ENCODE measurements around the gene GSTA1.
A peak's percentile ranks its signal among the peaks of the same experiment; 100 is the strongest.
"Not testable (repeated sequence)": the region's sequence is repeated elsewhere in the genome, so short reads cannot be mapped to it uniquely, and the experiment has no call there.

Gene GSTA1

DNA sequence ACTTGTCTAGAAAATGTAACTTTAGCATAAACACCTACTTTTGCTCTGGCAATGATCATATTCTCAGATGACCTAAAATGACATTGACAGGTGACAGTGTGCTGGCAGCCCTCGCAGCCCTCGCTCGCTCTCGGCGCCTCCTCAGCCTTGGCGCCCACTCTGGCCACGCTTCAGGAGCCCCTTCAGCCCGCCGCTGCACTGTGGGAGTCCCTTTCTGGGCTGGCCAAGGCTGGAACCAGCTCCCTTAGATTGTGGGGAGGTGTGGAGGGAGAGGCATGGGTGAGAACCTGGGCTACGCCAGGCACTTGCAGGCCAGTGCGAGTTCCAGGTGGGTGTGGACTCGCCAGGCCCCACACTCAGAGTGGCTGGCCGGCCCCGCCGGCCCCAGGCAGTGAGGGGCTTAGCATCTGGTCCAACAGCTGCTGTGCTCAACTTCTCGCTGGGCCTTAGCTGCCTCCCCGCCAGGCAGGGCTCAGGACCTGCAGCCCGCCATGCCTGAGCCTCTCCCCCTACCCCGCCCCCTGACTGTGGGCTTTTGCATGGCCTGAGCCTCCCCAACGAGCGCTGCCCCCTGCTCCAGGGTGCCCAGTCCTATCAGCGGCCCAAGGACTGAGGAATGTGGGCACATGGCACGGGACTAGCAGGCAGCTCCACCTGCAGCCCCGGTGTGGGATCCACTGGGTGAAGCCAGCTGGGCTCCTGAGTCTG, 17.2 kb downstream of the GSTA1 start:
- H3K36me3 ChIP-seq (replicated peaks) = no peaks in the 10 kb centered on the region
- in situ Hi-C loops (cut with HindIII; ENCODE audit: low pct_ligation_motif_present, low sequenced_read_pairs) = no loop called here
- TF ChIP-seq, protein P1, sequence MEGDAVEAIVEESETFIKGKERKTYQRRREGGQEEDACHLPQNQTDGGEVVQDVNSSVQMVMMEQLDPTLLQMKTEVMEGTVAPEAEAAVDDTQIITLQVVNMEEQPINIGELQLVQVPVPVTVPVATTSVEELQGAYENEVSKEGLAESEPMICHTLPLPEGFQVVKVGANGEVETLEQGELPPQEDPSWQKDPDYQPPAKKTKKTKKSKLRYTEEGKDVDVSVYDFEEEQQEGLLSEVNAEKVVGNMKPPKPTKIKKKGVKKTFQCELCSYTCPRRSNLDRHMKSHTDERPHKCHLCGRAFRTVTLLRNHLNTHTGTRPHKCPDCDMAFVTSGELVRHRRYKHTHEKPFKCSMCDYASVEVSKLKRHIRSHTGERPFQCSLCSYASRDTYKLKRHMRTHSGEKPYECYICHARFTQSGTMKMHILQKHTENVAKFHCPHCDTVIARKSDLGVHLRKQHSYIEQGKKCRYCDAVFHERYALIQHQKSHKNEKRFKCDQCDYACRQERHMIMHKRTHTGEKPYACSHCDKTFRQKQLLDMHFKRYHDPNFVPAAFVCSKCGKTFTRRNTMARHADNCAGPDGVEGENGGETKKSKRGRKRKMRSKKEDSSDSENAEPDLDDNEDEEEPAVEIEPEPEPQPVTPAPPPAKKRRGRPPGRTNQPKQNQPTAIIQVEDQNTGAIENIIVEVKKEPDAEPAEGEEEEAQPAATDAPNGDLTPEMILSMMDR (IDR thresholded peaks at IDR 0.05; ENCODE audit: low read depth, low read length, missing control alignments) = no peak

DNA sequence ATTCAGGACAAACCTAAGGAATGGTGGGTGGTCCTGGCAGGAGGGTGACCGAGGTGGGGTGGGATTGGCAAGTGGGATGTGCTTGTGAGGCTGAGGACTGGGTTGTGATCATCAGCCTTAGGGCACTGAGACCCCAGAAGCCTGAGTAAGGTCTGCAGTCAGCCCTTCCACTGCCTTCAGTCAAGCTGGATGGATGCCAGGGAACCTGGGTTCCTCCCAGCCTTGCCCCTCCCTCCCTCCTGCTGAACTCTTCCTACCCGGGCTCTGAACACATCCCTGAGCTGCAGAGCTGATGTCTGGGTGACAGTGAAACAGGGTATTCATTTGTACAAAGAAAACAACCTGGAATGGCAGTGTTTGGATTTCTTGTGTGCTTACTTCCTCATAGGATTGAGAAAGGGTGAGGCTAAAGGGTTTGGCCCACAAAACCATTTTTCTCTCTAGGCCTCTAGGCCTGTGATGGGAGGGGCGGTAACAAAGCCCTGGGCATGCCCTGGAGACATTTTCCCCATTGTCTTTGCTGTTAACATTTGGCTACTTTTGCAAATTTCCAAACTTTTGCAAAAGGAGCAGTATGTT, 20.8 kb downstream of the GSTA1 start:
- H3K27ac ChIP-seq; H3K36me3 ChIP-seq (replicated peaks); DNase-seq; in situ Hi-C loops (cut with HindIII; ENCODE audit: low pct_ligation_motif_present, low sequenced_read_pairs); H3K4me3 ChIP-seq (ENCODE audit: low read depth, low read length); H3K27me3 ChIP-seq (replicated peaks): not testable (repeated sequence)

More for the DNA sequence above, 17.2 kb downstream of the GSTA1 start:
- H3K27me3 ChIP-seq (replicated peaks) = no peaks in the 10 kb centered on the region
- no peak overlapping the region for H3K27ac ChIP-seq
- no peak for DNase-seq
- H3K4me3 ChIP-seq (ENCODE audit: low read depth, low read length) = no peak overlapping the region

DNA sequence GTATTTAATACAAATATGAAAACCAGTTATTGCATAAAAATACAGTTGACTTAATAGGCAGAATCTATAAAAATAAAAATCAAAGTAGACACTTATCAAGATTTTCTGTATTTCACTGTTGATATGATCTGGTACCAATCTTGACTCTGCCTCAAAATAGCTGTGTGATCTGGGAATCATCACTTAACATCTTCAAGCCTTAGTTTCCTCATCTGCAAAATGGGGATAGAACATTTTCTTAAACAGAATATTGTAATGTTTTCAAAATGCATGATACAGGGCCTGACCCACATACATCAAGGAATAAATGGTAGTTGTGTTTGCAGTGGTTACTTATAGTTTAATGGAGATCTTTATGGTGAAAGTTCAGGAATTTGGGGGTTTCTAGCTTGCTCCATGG, 21.4 kb downstream of the GSTA1 start:
- H3K4me3 ChIP-seq (ENCODE audit: low read depth, low read length); H3K36me3 ChIP-seq (replicated peaks); in situ Hi-C loops (cut with HindIII; ENCODE audit: low pct_ligation_motif_present, low sequenced_read_pairs): not testable (repeated sequence)

DNA sequence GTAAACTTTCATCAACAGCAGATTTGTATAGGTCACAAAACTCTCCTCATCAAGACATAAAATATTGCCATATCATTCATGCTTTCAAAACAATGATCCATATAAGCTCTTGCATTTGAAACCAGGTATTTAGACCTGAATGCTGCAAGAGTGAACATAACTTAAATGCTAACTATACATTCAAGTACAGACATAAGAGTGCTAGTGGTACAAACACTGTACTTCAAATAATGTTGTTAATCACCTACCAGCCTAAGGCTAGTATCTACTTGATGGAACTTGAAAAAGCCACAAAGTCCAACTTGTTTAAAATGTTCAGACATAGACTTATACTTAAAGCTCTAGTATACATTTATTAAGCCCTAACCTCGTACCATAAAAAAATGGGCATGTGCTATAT, 24.4 kb downstream of the GSTA1 start:
- no peaks in the 10 kb centered on the region for H3K36me3 ChIP-seq (replicated peaks)
- H3K27me3 ChIP-seq (replicated peaks) = no peaks in the 10 kb centered on the region
- H3K27ac ChIP-seq = no peak overlapping the region
- H3K4me3 ChIP-seq (ENCODE audit: low read depth, low read length) = no peak overlapping the region
- no peak for DNase-seq
- TF ChIP-seq, protein P1 (IDR thresholded peaks at IDR 0.05; ENCODE audit: low read depth, low read length, missing control alignments) = no peak
- in situ Hi-C loops (cut with HindIII; ENCODE audit: low pct_ligation_motif_present, low sequenced_read_pairs) = no loop called here

More for the DNA sequence above, 21.4 kb downstream of the GSTA1 start:
- DNase-seq; H3K27me3 ChIP-seq (replicated peaks); H3K27ac ChIP-seq: not testable (repeated sequence)

DNA sequence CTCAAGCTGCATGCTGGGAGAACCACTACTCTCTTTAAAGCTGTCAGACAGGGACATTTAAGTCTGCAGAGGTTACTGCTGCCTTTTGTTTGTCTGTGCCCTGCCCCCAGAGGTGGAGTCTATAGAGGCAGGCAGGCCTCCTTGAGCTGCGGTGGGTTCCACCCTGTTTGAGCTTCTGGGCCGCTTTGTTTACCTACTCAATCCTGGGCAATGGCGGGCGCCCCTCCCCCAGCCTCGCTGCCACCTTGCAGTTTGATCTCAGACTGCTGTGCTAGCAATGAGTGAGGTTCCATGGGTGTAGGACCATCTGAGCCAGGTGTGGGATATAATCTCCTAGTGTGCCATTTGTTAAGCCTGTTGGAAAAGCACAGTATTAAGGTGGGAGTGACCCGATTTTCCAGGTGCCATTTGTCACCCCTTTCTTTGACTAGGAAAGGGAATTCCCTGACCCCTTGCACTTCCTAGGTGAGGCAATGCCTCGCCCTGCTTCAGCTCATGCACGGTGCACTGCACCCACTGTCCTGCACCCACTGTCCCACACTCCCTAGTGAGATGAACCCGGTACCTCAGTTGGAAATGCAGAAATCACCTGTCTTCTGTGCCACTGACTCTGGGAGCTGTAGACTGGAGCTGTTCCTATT, 26.8 kb downstream of the GSTA1 start:
- H3K36me3 ChIP-seq (replicated peaks); H3K4me3 ChIP-seq (ENCODE audit: low read depth, low read length); H3K27me3 ChIP-seq (replicated peaks); in situ Hi-C loops (cut with HindIII; ENCODE audit: low pct_ligation_motif_present, low sequenced_read_pairs); H3K27ac ChIP-seq; DNase-seq: not testable (repeated sequence)

DNA sequence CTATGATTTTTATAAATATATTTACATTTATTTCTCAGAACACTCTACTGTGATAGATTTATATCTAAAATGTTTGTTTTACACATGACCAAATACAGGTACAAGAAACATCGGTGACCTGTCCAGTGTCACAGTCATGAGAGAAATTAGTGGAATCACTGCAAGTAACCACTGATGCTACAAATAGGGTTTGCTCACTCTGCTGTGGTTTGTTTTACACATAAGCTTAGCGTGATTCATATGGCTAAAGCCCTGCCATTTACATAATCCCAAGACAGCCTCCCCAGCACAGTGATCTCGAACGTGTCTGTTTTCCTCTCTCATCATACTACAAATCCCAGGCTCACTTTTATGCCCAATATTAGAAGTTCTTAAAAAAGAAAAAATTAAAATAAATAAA, 34.2 kb downstream of the GSTA1 start:
- H3K36me3 ChIP-seq (replicated peaks); H3K27me3 ChIP-seq (replicated peaks); in situ Hi-C loops (cut with HindIII; ENCODE audit: low pct_ligation_motif_present, low sequenced_read_pairs); H3K4me3 ChIP-seq (ENCODE audit: low read depth, low read length); H3K27ac ChIP-seq: not testable (repeated sequence)
- DNase-seq = peak; percentile 10

DNA sequence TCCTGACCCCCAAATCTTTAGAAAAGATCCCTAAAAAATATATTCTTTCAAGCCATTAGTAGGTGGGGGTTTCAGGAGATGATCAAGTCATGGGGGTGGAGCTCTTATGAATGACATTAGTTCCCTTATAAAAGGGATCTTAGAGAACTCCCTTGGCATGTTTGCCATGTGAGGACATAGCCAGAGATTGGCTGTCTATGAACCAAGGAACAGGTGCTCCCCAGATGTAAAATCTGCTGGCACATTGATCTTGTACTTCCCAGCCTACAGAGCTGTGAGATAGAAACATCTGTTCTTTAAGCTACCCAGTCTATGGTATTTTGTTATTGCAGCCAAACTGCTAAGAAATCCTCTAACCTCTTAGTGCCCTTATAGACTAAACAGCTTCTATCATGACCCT, 36.0 kb downstream of the GSTA1 start:
- H3K27me3 ChIP-seq (replicated peaks); H3K36me3 ChIP-seq (replicated peaks); DNase-seq; H3K4me3 ChIP-seq (ENCODE audit: low read depth, low read length); H3K27ac ChIP-seq; in situ Hi-C loops (cut with HindIII; ENCODE audit: low pct_ligation_motif_present, low sequenced_read_pairs): not testable (repeated sequence)

DNA sequence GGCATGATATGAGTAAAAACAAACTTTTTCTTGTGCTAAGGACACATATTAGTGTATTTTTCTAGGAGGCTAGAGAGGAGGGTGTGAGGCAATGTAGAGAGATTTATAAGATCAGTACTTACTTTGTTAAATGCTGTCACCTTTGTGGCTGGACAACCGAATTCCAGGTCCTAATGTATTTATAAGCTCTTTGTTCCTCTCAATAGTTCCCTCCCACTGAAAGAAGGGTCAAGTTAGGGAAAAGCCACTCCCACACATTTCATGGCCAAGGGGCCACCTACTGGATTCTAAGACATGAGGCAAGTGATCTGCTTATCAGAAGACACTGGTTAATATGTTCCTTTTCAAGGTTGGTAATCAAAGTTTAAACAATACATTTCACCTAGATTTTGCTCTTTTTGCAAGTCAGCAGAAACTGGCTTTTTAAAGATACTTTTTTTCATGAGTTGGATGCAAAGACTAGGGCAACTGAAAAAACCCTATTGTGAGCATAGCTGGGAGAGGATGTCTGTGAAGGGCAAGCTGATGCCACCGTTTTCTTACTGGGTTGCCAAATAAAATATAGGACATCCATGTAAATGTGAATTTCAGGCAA, 40.2 kb downstream of the GSTA1 start, which contains the start of gene GSTA2:
GSTA2 (minus strand) TSS at position 154 of the 595 bp plus-strand sequence. CDS start 5,528 bp downstream, outside the sequence.
- DNase-seq; H3K27me3 ChIP-seq (replicated peaks); H3K27ac ChIP-seq; H3K4me3 ChIP-seq (ENCODE audit: low read depth, low read length); H3K36me3 ChIP-seq (replicated peaks); in situ Hi-C loops (cut with HindIII; ENCODE audit: low pct_ligation_motif_present, low sequenced_read_pairs): not testable (repeated sequence)

DNA sequence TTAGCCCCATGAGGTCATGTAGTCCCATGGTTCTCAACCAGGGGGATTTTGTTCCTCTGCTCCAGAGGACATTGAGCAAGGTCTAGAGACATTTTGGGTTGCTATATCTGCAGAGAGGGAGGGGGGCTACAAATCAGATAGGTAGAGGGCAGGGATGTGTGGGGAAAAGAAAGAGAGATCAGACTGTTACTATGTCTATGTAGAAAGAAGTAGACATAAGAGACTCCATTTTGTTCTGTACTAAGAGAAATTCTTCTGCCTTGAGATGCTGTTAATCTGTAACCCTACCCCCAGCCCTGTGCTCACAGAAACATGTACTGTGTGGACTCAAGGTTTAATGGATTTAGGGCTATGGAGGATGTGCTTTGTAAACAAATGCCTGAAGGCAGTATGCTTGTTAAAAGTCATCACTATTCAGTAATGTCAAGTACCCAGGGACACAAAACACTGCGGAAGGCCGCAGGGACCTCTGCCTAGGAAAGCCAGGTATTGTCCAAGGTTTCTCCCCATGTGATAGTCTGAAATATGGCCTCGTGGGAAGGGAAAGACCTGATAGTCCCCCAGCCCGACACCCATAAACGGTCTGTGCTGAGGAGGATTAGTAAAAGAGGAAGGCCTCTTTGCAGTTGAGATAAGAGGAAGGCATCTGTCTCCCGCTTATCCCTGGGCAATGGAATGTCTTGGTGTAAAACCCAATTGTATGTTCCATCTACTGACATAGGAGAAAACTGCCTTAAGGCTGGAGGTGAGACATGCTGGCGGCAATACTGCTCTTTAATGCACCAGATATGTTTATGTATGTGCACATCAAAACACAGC, 41.7 kb downstream of the GSTA1 start:
- DNase-seq; H3K27ac ChIP-seq; H3K36me3 ChIP-seq (replicated peaks); H3K4me3 ChIP-seq (ENCODE audit: low read depth, low read length); in situ Hi-C loops (cut with HindIII; ENCODE audit: low pct_ligation_motif_present, low sequenced_read_pairs); H3K27me3 ChIP-seq (replicated peaks): not testable (repeated sequence)

Measured in brain microvascular endothelial cell (primary cell).